Measurements from ENCODE around the gene CXCL17.

The CXCL17 gene

GRCh38 chr19:42397263-42398166, 45.2 kb downstream of the CXCL17 start:
- no peak for DNase-seq

- DNase-seq: peak; percentile 98 to 99
These were observed 46.1 kb downstream of the CXCL17 start for GRCh38 chr19:42396381-42397262.

GRCh38 chr19:42394751-42395150, 48.0 kb downstream of the CXCL17 start:
- DNase-seq: no peak

DNA sequence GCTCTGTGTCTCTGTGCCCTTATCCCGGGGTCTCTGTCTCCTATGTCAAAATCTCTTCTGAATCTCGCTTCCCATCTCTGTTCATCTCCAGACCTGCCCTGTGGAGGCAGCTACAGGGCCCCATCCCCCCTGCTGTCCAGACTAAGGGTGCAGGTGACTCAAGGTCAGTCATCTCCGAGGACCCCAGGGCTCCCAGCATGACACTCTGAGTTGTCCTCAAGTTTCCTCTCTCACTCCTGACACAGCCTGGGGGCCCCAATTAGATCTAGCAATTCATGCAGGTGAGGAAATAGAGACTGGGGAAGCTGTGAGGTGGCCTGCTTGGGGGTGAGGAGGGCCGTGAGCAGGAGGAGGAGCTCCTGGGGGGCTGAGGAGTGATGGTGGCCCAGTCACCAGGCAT, 50.6 kb downstream of the CXCL17 start:
- no peak for DNase-seq

DNA sequence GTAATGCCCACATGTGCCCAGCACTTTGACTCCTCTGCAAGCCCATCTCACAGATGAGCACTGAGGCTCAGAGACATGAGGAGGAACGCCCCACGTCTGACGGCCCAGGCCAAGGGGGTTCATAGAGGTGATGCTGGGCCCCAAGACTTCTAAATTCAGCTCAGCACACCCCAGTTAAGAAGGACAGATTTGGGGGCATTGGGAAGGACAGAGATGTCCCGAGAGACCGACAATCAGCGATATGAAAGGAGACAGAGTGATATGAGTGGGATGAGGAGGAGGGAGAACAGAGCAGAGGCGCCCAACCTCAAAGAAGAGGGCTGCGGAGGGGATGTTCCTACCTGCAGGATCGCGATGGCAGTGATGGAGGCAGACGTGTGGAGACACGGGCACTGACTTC, 52.8 kb downstream of the CXCL17 start, which contains the start of gene CNFN:
Gene CNFN, minus strand, starts transcription at position 399 of the 400 bp plus-strand sequence. CDS start 1,260 bp downstream, outside the sequence.
- no peak for DNase-seq

DNA sequence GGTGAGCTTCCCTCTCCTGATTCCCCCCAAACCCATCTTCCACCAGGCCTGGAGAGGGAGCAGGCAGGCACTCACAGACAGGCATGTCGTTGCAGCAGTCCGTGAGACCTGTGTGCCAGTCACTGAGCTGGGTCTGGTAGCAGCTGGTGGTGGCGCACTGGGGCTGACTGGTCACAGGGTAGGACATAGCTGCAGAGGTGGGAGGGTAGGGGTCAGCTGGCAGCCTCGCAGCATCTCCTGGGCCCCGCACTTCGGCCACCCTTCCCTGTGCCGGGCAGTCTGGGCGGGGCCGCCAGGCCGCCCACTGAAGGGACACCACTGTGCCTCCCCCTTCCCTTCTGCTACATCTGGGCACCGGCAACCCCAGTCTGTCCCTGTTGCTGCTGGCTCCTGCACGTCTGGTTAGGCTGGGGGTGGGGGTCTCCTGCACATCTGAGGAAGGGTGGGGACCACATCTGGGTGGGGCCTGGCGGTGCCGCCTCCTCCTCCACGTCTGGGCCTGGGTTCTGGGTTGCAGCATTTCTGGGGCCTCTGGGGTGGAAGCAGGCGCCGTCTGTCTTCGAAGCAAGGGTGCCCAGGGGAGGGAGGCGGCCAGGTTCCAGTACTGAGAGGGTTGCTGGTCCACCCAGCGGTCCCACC, 53.8 kb downstream of the CXCL17 start:
- DNase-seq: no peak

DNA sequence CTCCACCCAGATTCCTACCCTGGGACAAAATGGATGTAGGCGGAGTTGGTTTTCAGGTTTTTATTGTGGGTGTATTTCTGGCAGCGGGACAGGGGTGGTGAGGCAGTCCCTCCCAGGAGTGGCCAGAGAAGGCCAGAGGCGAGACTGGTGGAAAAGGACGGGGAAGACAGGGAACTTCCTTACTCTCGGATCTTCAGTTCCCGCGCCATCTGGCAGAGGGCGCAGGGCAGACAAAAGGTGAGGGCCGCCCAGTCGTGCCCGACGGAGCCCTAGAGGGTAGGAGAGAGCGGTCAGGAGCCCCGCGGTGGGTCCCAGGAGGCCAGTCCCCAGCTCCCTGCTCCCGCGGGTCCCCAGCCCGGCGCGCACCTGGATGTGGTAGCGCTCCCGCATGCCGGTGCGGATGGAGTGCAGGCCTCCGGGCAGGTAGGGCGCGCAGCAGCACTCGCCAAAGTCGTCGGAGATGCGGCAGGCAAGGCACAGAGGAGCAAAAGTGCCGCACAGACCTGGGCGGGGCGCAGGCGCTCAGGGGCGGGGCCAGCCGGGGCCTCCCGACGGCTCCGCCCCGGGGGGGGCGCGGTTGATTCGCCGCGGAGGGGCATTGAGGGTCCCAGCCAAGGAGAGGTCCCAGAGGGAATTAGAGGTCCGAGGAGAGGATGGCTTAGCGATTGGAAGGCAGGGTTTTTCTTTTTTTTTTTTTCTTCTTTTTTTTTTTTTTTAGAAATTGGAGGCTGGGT, 55.6 kb downstream of the CXCL17 start:
- peak; percentile 73 to 77 for DNase-seq

GRCh38 chr19:42380155-42380554, 62.6 kb downstream of the CXCL17 start:
- no peak for DNase-seq
